Neural cell (in vitro differentiated cells): ENCODE measurements around the gene BMPR1A. TPM values are rescaled to one million over a fixed set of nuclear protein-coding genes. Genes with fewer than 3 reads are reported as not detected.
A peak's percentile ranks its signal among the peaks of the same experiment; 100 is the strongest.

Experiments used
- H2AFZ ChIP-seq: fragments of 200-600, 300-800 bp; sonication (generic), shearing (Covaris generic); 2 replicates; pipeline ENCODE4 v1.6.0; 2014; ENCODE audit warnings: low read depth, mild to moderate bottlenecking, antibody characterized with exemption, low read length, moderate library complexity
- H3F3A ChIP-seq: fragments of 200-600 bp; shearing (Covaris generic); 2 replicates; pipeline ENCODE4 v1.6.1; 2016; ENCODE audit warnings: mild to moderate bottlenecking, moderate library complexity, mixed read lengths, antibody characterized with exemption, low read length; ENCODE audit not compliant: insufficient read depth, poor library complexity, severe bottlenecking
- H3K27ac ChIP-seq: fragments of 200-600, 300-800 bp; sonication (generic), shearing (Covaris generic); 2 replicates; pipeline ENCODE4 v1.5.1; 2014; ENCODE audit warnings: mild to moderate bottlenecking, low read length, moderate library complexity
- H3K27me3 ChIP-seq: fragments of 300-800, 200-600 bp; sonication (generic), shearing (Covaris generic); 2 replicates; pipeline ENCODE4 v1.6.0; 2014; ENCODE audit warnings: mild to moderate bottlenecking, low read depth, low read length, moderate library complexity; ENCODE audit not compliant: insufficient read depth
- H3K36me3 ChIP-seq: fragments of 300-800, 200-600 bp; sonication (generic), shearing (Covaris generic); 2 replicates; pipeline ENCODE4 v1.5.1; 2014; ENCODE audit warnings: mild to moderate bottlenecking, antibody characterized with exemption, low read length, moderate library complexity; ENCODE audit not compliant: insufficient read depth
- H3K4me2 ChIP-seq: fragments of 300-800, 200-600 bp; sonication (generic), shearing (Covaris generic); 2 replicates; pipeline ENCODE4 v1.6.0; 2014; ENCODE audit warnings: mild to moderate bottlenecking, low read length
- H3K4me3 ChIP-seq: fragments of 300-800, 200-600 bp; sonication (generic), shearing (Covaris generic); 2 replicates; pipeline ENCODE4 v1.5.1; 2014; ENCODE audit warnings: mild to moderate bottlenecking, low read length, moderate library complexity
- H3K79me2 ChIP-seq: fragments of 200-600 bp; shearing (Covaris generic); replicated peaks from 2 replicates; pipeline ENCODE4 v1.6.0; 2014; ENCODE audit warnings: mild to moderate bottlenecking, low read length, moderate library complexity; ENCODE audit not compliant: insufficient read depth
- H3K9ac ChIP-seq: fragments of 300-800, 200-600 bp; sonication (generic), shearing (Covaris generic); 2 replicates; pipeline ENCODE4 v1.6.1; 2016; ENCODE audit warnings: mild to moderate bottlenecking, low read length, mixed read lengths
- H3K9me2 ChIP-seq: fragments of 200-600 bp; shearing (Covaris generic); 2 replicates; pipeline ENCODE4 v1.6.1; 2016; ENCODE audit warnings: mild to moderate bottlenecking, low read length, mixed read lengths; ENCODE audit not compliant: insufficient read depth
- H3K9me3 ChIP-seq: fragments of 200-600, 300-800 bp; sonication (generic), shearing (Covaris generic); 2 replicates; pipeline ENCODE4 v1.6.1; 2016; ENCODE audit warnings: mild to moderate bottlenecking, mixed run types, low read length, moderate library complexity, mixed read lengths
- H4K20me1 ChIP-seq: fragments of 200-600 bp; shearing (Covaris generic); 2 replicates; pipeline ENCODE4 v1.6.1; 2016; ENCODE audit warnings: mild to moderate bottlenecking, mixed run types; ENCODE audit not compliant: insufficient read depth
- EP300 ChIP-seq: fragments of 450-650 bp; conservative IDR thresholded peaks from 2 replicates; pipeline ENCODE4 v1.6.1; 2014; ENCODE audit warnings: antibody characterized with exemption, mild to moderate bottlenecking, moderate library complexity; ENCODE audit not compliant: poor library complexity, severe bottlenecking
- EZH2 ChIP-seq: fragments of 200-600, 300-800 bp; shearing (Covaris generic), sonication (generic); IDR thresholded peaks from 2 replicates; pipeline ENCODE4 v1.6.1; 2014; ENCODE audit warnings: antibody characterized with exemption, low read length, borderline replicate concordance, mild to moderate bottlenecking; ENCODE audit not compliant: insufficient read depth, poor library complexity, severe bottlenecking
- MXI1 ChIP-seq: fragments of 450-650 bp; conservative IDR thresholded peaks from 2 replicates; pipeline ENCODE4 v1.6.1; 2014; ENCODE audit warnings: antibody characterized with exemption, mild to moderate bottlenecking; ENCODE audit not compliant: poor library complexity, severe bottlenecking
- POLR2AphosphoS5 ChIP-seq: IDR thresholded peaks from 2 replicates; pipeline ENCODE4 v1.6.1; 2012
- RAD21 ChIP-seq: fragments of 450-650 bp; conservative IDR thresholded peaks from 2 replicates; pipeline ENCODE4 v1.6.1; 2014; ENCODE audit warnings: antibody characterized with exemption, mild to moderate bottlenecking, moderate library complexity
- SMC3 ChIP-seq: fragments of 450-650 bp; conservative IDR thresholded peaks from 2 replicates; pipeline ENCODE4 v1.6.1; 2014; ENCODE audit warnings: antibody characterized with exemption, mild to moderate bottlenecking, moderate library complexity; ENCODE audit not compliant: poor library complexity
- TAF1 ChIP-seq: IDR thresholded peaks from 2 replicates; pipeline ENCODE4 v1.6.1; 2012; ENCODE audit warnings: low read depth
- polyA minus RNA-seq: library from RNA; depleted of rRNA, polyadenylated mRNA; stranded (reverse); fragments of >200 nt; gene quantifications from 2 replicates; pipeline ENCODE4 v1.2.3, GENCODE V29; 2014
- polyA plus RNA-seq: library from polyadenylated mRNA; depleted of rRNA; stranded (reverse); fragments of >200 nt; gene quantifications from 2 replicates; pipeline ENCODE4 v1.2.3, GENCODE V29; 2014
- TF ChIP-seq, protein P1 (sequence below): fragments of 450-650 bp; IDR thresholded peaks from 2 replicates; pipeline ENCODE4 v1.5.1; 2014; ENCODE audit warnings: antibody characterized with exemption, mild to moderate bottlenecking, moderate library complexity; ENCODE audit not compliant: poor library complexity, severe bottlenecking
- TF ChIP-seq, protein P2 (sequence below): IDR thresholded peaks from 2 replicates; pipeline ENCODE4 v1.6.1; 2012; ENCODE audit warnings: borderline replicate concordance

Gene BMPR1A
- 27.7 and 29.9 TPM in 2 replicates for polyA plus RNA-seq
- polyA minus RNA-seq: 60.9 and 64.1 TPM in 2 replicates

DNA sequence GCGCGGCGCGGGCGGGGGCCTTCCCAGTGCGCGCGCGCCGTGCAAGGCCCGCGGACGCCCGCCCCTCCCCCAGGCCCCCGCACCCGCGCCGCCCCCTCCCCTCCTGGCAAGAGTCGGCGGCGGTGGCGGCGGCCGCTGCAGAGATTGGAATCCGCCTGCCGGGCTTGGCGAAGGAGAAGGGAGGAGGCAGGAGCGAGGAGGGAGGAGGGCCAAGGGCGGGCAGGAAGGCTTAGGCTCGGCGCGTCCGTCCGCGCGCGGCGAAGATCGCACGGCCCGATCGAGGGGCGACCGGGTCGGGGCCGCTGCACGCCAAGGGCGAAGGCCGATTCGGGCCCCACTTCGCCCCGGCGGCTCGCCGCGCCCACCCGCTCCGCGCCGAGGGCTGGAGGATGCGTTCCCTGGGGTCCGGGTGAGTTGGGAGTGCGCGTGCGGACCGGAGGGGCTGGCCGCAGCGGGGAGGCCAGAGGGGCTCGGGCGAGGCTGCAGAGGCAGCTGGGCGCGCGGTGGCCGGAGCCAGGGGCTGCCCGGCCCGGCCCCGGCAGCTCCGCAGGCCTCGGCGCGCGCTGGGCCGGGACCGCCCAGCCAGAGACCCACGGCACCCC lies at the start of gene BMPR1A:
Gene BMPR1A (plus strand): TSS at position 109 of the 602 bp plus-strand sequence. CDS start 119,400 bp downstream, outside the sequence.
- H4K20me1 ChIP-seq: no peaks in the 10 kb centered on the region
- no peaks in the 10 kb centered on the region for H3K9me2 ChIP-seq
- H2AFZ ChIP-seq: peak within 1 kb of the TSS; percentile 92
- TF ChIP-seq, protein P1, sequence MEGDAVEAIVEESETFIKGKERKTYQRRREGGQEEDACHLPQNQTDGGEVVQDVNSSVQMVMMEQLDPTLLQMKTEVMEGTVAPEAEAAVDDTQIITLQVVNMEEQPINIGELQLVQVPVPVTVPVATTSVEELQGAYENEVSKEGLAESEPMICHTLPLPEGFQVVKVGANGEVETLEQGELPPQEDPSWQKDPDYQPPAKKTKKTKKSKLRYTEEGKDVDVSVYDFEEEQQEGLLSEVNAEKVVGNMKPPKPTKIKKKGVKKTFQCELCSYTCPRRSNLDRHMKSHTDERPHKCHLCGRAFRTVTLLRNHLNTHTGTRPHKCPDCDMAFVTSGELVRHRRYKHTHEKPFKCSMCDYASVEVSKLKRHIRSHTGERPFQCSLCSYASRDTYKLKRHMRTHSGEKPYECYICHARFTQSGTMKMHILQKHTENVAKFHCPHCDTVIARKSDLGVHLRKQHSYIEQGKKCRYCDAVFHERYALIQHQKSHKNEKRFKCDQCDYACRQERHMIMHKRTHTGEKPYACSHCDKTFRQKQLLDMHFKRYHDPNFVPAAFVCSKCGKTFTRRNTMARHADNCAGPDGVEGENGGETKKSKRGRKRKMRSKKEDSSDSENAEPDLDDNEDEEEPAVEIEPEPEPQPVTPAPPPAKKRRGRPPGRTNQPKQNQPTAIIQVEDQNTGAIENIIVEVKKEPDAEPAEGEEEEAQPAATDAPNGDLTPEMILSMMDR: no peak
- TF ChIP-seq RAD21: peak; percentile 8
- no peaks in the 10 kb centered on the region for H3K36me3 ChIP-seq
- H3K27me3 ChIP-seq: no peaks in the 10 kb centered on the region
- H3K79me2 ChIP-seq: peaks cover 52% of the 10 kb centered on the region
- H3K9ac ChIP-seq: peak within 1 kb of the TSS; percentile 97
- no peaks in the 10 kb centered on the region for H3K9me3 ChIP-seq
- peak within 1 kb of the TSS; percentile 97 for H3K27ac ChIP-seq
- H3F3A ChIP-seq: no peaks in the 10 kb centered on the region
- peak within 1 kb of the TSS; percentile 93 for H3K4me3 ChIP-seq
- peak within 1 kb of the TSS; percentile 94 for H3K4me2 ChIP-seq

DNA sequence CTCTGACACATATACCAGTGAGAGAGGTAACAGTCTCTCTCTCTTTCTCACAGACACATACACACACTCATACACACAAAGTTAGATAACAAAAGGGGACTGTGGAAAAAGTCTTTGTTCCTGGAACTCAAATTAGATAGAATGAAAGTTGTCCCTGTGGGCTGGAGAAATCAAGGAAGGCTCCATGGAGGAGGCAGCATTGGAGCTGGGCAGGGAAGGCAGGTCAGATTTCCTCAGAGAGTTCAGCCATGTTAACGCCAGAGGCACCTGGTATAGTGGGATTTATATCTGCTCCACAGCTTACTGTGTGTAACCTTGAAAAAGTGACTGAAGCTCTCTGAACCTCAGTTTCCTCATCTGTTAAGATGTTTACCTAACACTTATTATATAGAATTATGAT lies 49.4 kb upstream of the BMPR1A start:
- Histone ChIP-seq H3K79me2 (no peaks in the 10 kb centered on the region), H3K9ac (no peak overlapping the region), H3F3A (no peaks in the 10 kb centered on the region), H3K9me2 (no peaks in the 10 kb centered on the region), H3K36me3 (no peaks in the 10 kb centered on the region), H3K27me3 (peaks cover under 1% of the 10 kb centered on the region), H4K20me1 (no peaks in the 10 kb centered on the region), H3K4me2 (no peak overlapping the region), H3K9me3 (no peaks in the 10 kb centered on the region), H2AFZ (no peak overlapping the region), H3K27ac (no peak overlapping the region), H3K4me3 (no peak overlapping the region)
- TF ChIP-seq EZH2 (no peak), EP300 (no peak), MXI1 (no peak), TAF1 (no peak), POLR2AphosphoS5 (no peak), RAD21 (no peak), SMC3 (no peak)
- TF ChIP-seq, protein P1: no peak
- TF ChIP-seq, protein P2, sequence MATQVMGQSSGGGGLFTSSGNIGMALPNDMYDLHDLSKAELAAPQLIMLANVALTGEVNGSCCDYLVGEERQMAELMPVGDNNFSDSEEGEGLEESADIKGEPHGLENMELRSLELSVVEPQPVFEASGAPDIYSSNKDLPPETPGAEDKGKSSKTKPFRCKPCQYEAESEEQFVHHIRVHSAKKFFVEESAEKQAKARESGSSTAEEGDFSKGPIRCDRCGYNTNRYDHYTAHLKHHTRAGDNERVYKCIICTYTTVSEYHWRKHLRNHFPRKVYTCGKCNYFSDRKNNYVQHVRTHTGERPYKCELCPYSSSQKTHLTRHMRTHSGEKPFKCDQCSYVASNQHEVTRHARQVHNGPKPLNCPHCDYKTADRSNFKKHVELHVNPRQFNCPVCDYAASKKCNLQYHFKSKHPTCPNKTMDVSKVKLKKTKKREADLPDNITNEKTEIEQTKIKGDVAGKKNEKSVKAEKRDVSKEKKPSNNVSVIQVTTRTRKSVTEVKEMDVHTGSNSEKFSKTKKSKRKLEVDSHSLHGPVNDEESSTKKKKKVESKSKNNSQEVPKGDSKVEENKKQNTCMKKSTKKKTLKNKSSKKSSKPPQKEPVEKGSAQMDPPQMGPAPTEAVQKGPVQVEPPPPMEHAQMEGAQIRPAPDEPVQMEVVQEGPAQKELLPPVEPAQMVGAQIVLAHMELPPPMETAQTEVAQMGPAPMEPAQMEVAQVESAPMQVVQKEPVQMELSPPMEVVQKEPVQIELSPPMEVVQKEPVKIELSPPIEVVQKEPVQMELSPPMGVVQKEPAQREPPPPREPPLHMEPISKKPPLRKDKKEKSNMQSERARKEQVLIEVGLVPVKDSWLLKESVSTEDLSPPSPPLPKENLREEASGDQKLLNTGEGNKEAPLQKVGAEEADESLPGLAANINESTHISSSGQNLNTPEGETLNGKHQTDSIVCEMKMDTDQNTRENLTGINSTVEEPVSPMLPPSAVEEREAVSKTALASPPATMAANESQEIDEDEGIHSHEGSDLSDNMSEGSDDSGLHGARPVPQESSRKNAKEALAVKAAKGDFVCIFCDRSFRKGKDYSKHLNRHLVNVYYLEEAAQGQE: no peak
